ENCODE data around the gene NT5C1B.

Gene NT5C1B

GRCh38 chr2:18550433-18550832 is 38.9 kb downstream of the NT5C1B start:
- DNase-seq, result no peak

GRCh38 chr2:18549083-18549482 is 40.3 kb downstream of the NT5C1B start:
- no peak for DNase-seq

- no peak for DNase-seq
Measured at GRCh38 chr2:18548621-18549020, 40.7 kb downstream of the NT5C1B start.

- no peak for DNase-seq
Measured at GRCh38 chr2:18546567-18546966, 42.8 kb downstream of the NT5C1B start.

GRCh38 chr2:18545384-18545783 is 44.0 kb downstream of the NT5C1B start:
- no peak for DNase-seq

- no peak for DNase-seq
Measured at GRCh38 chr2:18544171-18544570, 45.2 kb downstream of the NT5C1B start.

- DNase-seq, result no peak
Measured at GRCh38 chr2:18540872-18541271, 48.5 kb downstream of the NT5C1B start.

GRCh38 chr2:18536697-18537096 is 52.7 kb downstream of the NT5C1B start:
- no peak for DNase-seq

- DNase-seq, result no peak
Measured at GRCh38 chr2:18536100-18536499, 53.3 kb downstream of the NT5C1B start.

GRCh38 chr2:18531194-18531593 is 58.2 kb downstream of the NT5C1B start:
- no peak for DNase-seq

GRCh38 chr2:18527822-18528221 is 61.5 kb downstream of the NT5C1B start:
- DNase-seq, result no peak

- no peak for DNase-seq
Measured at GRCh38 chr2:18527326-18527725, 62.0 kb downstream of the NT5C1B start.

- no peak for DNase-seq
Measured at GRCh38 chr2:18526429-18526828, 62.9 kb downstream of the NT5C1B start.

GRCh38 chr2:18525852-18526251 is 63.5 kb downstream of the NT5C1B start:
- no peak for DNase-seq

GRCh38 chr2:18525236-18525635 is 64.1 kb downstream of the NT5C1B start:
- no peak for DNase-seq

GRCh38 chr2:18522484-18523146 is 66.8 kb downstream of the NT5C1B start:
- DNase-seq, result no peak

- peak; percentile 53 for DNase-seq
Measured at GRCh38 chr2:18520451-18521425, 68.6 kb downstream of the NT5C1B start.

GRCh38 chr2:18519914-18520450 is 69.4 kb downstream of the NT5C1B start:
- no peak for DNase-seq

GRCh38 chr2:18518116-18519111 is 71.0 kb downstream of the NT5C1B start:
- no peak for DNase-seq

- DNase-seq, result no peak
Measured at GRCh38 chr2:18517386-18517785, 72.0 kb downstream of the NT5C1B start.

- DNase-seq, result no peak
Measured at GRCh38 chr2:18516112-18516511, 73.3 kb downstream of the NT5C1B start.
